GM21447 (cell line): ENCODE results near the gene ZNF385D.

Experiments used
- ATAC-seq: cut with Tn5 transposase; IDR thresholded peaks from one replicate; pipeline ENCODE4 v1.9.1; 2021; ENCODE audit not compliant: unreplicated experiment

Gene ZNF385D

GRCh38 chr3:21750080-21750696 is 822 bp downstream of the ZNF385D start:
- no peak for ATAC-seq

DNA sequence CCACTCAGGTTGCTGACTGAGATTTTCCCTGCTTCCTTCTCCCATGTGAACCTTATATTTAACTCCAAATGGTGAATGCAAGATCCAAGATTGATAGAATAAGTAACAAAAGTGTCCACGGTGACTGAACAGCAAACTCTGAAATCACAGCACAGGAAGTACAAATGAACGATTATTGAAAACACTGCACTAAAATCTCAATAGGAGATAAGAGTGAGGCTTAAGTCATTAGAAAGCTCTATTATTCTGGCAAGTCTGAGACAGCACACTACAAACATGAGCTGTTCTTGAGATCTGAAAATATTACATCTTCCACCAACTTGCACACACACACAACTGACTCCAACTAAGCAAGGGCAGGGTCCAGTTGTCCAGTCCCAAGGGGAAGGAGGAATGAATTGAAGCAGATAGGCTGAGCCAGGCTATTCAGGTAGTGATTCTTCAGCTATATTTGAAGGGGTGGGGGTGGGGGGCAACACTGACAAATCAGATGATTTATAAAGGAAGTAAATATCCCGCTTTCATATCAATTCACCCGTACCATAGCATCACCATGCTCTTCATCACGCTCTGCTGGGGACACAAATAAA is 2.9 kb downstream of the ZNF385D start:
- no peak for ATAC-seq

GRCh38 chr3:21747376-21747775 is 3.6 kb downstream of the ZNF385D start:
- no peak for ATAC-seq

GRCh38 chr3:21745966-21746365 is 5.0 kb downstream of the ZNF385D start:
- no peak for ATAC-seq

- no peak for ATAC-seq
Measured at GRCh38 chr3:21744793-21745192, 6.2 kb downstream of the ZNF385D start.

GRCh38 chr3:21738935-21739702 is 11.9 kb downstream of the ZNF385D start:
- ATAC-seq, result no peak

- no peak for ATAC-seq
Measured at GRCh38 chr3:21738283-21738682, 12.7 kb downstream of the ZNF385D start.

DNA sequence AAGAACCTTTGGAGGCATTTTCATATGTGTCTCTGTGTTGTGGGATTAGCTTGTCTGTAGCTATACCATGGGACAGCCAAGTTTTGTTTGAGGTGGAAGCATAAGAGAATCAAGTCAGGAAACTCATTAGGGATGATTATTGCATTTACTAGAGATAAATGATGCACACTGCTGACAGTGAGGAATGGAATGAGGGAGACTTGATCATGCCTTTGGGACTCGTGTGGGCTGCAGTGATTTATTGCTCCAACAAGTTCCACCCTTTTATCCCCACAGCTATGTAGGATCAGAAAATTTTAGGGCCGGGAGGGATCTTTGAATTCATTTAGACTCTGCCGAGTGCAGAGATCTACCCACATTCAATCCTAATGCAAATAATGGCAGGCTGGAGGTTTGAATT is 16.3 kb downstream of the ZNF385D start:
- ATAC-seq, result no peak

- no peak for ATAC-seq
Measured at GRCh38 chr3:21729888-21730459, 21.0 kb downstream of the ZNF385D start.

- no peak for ATAC-seq
Measured at GRCh38 chr3:21729331-21729730, 21.7 kb downstream of the ZNF385D start.

GRCh38 chr3:21722768-21723167 is 28.2 kb downstream of the ZNF385D start:
- no peak for ATAC-seq

DNA sequence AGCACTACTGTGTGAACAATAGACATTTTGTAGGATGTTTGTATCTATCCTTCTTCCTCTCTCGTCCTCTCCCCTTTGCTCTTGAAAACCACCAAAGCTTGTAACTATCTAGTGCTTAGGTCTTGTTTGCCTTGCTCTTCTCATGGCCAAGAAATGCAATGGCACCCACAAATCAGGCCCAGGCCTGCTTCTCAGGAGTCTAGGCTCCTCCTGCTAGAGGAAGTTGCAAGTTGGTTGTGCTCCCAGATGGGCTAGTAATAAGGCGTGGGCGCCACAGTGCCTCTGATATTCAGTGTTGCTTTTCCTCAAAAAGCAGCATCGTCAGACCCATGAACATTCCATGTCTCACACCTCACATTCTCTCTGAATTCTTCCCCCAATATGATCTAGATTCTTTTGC is 28.7 kb downstream of the ZNF385D start:
- ATAC-seq, result no peak

GRCh38 chr3:21718943-21719591 is 31.9 kb downstream of the ZNF385D start:
- ATAC-seq, result no peak

GRCh38 chr3:21718161-21718765 is 32.7 kb downstream of the ZNF385D start:
- ATAC-seq, result no peak

DNA sequence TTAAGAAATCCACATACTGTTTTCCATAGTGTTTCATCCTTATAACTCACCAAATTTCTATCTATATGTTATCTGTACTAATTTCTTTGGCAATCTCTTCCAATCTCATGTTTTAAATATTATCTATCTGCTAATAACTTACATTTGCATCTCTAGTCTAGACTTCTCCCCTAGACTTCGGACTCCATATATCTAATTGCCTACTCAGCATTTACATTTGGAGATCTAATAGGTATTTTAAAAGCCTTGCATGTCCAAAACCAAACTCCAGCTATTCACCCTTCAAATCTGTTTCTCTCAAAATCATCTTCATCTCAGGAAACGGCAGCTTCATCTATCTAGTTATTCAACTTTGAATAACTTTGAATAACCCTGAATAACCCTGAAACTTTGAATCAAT is 35.3 kb downstream of the ZNF385D start:
- no peak for ATAC-seq

GRCh38 chr3:21705769-21706168 is 45.2 kb downstream of the ZNF385D start:
- no peak for ATAC-seq

- no peak for ATAC-seq
Measured at GRCh38 chr3:21704796-21705195, 46.2 kb downstream of the ZNF385D start.

DNA sequence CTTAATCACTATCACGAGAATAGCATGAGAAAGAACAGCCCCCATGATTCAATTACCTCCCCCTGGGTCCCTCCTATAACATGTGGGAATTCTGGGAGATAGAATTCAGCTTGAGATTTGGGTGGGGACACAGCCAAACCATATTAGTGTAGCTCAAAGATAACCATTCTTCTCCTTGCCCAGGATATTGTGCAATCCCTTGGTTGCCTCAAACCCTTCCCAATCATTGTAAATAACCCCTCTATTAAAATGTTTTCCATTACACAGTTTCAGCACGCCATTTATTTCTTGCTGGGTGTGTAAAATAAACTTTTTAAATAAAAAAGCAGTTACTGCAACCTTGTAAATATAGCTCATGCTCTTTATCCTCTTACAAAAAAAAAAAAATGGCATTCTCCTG is 47.7 kb downstream of the ZNF385D start:
- no peak for ATAC-seq

DNA sequence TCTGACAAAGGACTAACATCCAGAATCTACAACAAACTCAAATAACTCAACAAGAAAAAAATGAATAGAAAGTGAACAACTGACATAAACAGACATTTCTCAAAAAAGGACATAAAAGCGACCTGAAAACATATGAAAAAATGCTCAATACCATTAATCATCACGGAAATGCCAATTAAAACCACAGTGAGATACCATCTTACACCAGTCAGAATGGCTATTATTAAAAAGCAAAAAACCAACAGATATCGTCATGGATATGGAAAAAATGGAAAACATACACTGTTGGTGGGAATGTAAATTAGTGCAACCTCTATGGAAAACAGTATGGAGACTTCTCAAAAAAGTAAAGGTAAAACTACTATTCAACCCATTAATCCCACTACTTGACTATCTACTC is 53.3 kb downstream of the ZNF385D start:
- no peak for ATAC-seq

DNA sequence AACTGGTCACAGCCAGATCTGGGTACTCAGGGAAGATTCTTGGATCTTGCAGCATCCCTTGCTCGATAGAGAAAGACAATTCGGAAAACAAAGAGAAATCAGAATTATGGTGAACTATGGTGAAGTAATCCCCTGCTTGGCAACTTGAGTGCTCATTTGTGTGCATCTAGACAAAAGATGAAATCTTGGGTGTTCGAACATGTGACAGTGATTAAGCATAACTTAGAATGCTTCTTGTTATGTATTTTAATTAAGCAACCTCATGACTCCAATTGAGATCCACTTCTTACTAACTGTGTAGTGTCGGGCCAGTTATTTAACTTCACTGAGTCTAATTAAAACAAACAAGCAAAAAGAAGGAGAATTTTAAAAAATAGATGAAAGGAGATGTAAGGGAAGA is 56.5 kb downstream of the ZNF385D start:
- no peak for ATAC-seq

DNA sequence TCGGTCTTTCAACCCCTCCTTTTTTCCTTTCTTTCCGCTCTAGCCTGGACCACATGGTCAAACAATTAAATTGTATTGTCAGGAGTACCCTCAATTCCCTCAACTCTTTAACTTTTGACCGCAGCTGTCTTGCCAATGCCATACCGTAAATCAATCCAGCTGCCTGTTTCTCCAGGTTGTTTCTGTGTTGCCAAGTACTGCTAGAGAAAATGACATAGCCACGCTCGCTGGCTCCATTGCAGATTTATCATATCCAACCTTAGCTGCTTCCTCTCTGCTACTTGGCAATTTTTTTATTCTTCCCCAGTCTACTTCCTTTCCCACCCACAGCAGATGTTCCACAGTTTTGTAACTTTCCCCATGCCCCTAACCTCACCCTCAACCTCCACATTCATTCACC is 60.0 kb downstream of the ZNF385D start:
- ATAC-seq, result no peak
